ENCODE data around the gene FAM107B.
"Not testable (repeated sequence)": the region's sequence is repeated elsewhere in the genome, so short reads cannot be mapped to it uniquely, and the experiment has no call there.

The FAM107B gene

GRCh38 chr10:14667781-14668180, 106.9 kb downstream of the FAM107B start:
- no peak for DNase-seq (ENCODE audit: insufficient read length, low spot score)

DNA sequence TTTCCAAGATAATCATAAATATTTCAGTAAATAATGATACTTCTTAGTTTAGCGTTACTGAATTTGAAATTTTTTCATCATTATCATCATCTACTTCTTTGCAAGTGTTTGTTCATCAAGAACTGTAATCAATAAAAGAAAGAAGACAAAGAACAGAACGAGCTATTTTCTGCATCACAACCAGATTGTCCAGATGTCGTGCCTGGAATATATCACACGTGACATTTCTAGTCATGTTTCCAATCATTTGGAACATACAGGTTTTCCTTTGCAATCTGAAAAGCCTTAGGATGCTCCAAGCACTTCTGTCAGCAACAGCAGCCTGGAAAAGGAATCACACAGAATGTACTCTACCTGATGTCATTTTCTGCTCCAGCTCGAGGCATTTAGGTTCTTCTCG, 107.4 kb downstream of the FAM107B start:
- DNase-seq (ENCODE audit: insufficient read length, low spot score), result no peak
- no peak for FAIRE-seq

More at GRCh38 chr10:14667781-14668180, 106.9 kb downstream of the FAM107B start:
- FAIRE-seq, result no peak

DNA sequence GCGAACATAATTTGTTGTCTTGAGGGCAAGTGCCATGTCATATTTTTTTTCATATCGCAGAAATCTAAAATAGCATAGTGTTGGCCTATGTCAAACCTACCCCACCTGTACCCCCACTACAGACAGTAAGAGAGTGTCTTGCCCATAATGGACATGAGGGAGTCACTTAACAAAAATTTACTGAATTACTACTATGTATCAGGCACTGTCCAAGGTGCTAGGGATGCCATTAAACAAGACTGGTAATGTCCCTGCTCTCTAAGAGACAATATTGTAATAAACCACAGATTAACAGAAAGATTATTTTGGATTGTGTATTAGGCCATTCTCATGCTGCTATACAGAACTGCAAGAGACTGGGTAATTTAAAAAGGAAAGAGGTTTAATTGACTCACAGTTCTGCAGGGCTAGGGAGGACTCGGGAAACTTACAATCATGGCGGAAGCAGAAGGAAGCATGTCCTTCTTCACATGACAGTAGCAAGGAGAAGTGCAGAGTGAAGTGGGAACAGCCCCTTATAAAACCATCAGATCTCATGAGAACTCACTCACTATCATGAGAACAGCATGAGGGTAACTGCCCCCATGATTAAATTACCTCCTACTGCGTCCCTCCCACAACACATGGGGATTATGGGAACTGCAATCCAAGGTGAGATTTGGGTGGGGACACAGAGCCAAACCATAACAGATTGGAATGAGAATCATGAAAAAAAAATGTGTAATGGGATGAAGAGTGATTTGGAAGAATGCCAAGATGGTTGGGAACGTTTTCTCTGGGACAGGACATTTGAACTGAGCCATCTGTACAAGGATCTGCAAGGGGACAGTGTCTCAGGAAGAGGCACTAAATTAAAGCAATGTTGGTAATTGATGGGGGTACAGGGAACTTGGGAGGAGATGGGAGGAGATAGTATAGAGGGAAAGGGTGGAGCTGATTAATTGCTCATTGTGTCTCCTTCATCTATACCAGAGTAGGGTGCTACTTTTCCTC, 108.5 kb downstream of the FAM107B start:
- FAIRE-seq, result no peak
- DNase-seq (ENCODE audit: insufficient read length, low spot score), result no peak

- no peak for DNase-seq (ENCODE audit: insufficient read length, low spot score)
- no peak for FAIRE-seq
These were observed 109.4 kb downstream of the FAM107B start for GRCh38 chr10:14665304-14665703.

DNA sequence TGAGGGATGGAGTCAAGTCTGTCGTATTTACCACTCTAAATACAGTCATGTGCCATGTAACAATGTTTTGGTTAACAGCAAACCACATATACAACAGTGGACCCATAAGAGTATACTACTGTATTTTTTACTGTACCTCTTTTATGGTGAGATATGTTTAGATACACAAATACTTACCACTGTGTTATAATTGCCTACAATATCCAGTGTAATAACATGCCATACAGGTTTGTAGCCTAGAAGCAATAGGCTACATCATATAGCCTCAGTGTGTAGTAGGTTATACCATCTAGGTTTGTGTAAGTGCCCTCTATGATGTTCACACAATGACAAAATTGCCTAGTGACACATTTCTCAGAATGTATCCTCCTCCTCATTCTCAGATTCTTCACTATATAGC, 110.4 kb downstream of the FAM107B start:
- FAIRE-seq, result no peak
- DNase-seq (ENCODE audit: insufficient read length, low spot score), result no peak

- DNase-seq (ENCODE audit: insufficient read length, low spot score) (no peak), FAIRE-seq (no peak)
These were observed 112.9 kb downstream of the FAM107B start for GRCh38 chr10:14661818-14662217.

- FAIRE-seq (no peak), DNase-seq (ENCODE audit: insufficient read length, low spot score) (no peak)
These were observed 113.9 kb downstream of the FAM107B start for GRCh38 chr10:14660831-14661230.

DNA sequence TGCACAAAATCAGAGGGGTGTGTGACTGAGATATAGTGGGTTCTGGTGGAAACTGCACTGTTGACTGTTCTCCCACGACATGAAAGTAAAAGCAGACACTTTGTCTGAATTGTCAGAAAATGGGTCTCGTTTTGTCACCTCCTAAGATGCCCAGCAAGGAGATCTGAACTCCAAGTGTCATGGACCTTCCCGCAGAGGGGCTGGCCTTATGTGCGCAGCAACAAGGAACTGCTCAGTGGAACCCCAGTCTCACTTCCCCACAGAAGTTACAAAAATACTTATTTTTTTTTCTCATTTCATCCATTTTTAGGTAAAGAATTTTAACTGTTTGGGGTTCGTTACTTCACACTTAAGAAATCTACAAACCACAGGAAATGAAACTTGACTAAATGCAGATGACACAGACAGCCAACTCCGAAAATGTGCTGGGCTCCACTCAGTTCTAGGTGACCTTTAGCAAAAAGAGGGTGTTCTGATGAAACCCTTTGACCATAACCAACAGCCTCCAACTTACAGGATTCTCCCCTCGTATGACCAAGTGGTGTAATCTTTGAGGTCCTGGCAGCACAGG, 115.0 kb downstream of the FAM107B start:
- FAIRE-seq (no peak), DNase-seq (ENCODE audit: insufficient read length, low spot score) (no peak)

- not testable (repeated sequence) for FAIRE-seq; DNase-seq (ENCODE audit: insufficient read length, low spot score)
These were observed 115.6 kb downstream of the FAM107B start for GRCh38 chr10:14659137-14659536.

- no peak for DNase-seq (ENCODE audit: insufficient read length, low spot score)
- no peak for FAIRE-seq
These were observed 116.2 kb downstream of the FAM107B start for GRCh38 chr10:14658331-14659127.

DNA sequence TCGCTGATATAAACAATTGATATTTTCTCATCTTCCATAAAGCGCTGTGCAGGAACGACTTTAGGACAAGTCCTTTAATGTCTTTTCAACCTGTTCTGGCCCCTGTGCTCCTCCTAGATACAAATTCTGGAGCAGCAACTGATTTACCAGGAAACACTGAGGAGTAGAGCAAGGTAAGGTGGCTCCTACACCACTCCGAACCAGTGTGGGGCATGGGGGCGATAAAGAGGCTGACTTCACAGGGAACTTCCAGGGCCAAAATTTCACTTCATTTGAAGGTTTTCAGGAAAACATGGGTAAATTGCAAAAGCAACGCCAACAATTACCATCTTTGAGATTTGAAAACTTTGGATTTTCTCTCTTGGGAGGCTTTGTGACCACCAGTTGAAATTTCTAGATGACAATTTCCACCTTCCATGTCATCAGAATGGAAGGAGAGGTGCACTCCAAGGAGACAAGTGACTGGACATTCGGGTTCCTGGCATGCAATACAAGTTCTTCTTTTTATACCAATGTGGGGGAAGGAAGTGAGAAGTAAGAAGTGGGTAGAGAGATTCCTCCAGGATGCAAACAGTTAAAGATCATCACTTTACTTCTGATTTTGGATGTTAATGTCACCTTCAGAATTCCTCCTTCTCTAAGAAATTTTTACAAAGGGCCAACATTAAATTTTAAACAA, 118.5 kb downstream of the FAM107B start:
- DNase-seq (ENCODE audit: insufficient read length, low spot score) (no peak), FAIRE-seq (no peak)

GRCh38 chr10:14654821-14655382, 119.8 kb downstream of the FAM107B start:
- DNase-seq (ENCODE audit: insufficient read length, low spot score) (no peak), FAIRE-seq (no peak)

GRCh38 chr10:14653271-14654161, 121.2 kb downstream of the FAM107B start:
- peak; percentile 75 for DNase-seq (ENCODE audit: insufficient read length, low spot score)
- no peak for FAIRE-seq

- no peak for FAIRE-seq
These were observed 121.9 kb downstream of the FAM107B start for GRCh38 chr10:14652816-14653215.

DNA sequence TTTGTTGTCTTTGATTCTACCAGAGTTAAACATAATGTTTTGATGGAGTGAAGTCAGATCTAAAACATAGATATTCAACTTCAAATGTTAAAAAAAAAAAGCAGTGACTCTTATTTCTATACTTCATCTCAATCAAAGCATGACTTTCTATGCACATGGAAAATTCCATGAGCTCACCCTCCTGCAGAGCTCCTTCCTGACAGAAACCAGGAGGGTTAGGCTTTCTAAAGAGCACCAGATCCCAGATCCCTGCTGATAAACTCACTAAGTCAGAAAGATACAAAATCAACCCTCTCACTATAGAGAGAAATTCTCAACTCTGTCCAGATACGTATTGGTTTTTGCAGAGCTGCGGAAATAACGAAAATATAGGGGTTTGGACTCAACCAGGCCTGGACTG, 122.6 kb downstream of the FAM107B start:
- FAIRE-seq (no peak), DNase-seq (ENCODE audit: insufficient read length, low spot score) (no peak)

More at GRCh38 chr10:14652816-14653215, 121.9 kb downstream of the FAM107B start:
- no peak for DNase-seq (ENCODE audit: insufficient read length, low spot score)

DNA sequence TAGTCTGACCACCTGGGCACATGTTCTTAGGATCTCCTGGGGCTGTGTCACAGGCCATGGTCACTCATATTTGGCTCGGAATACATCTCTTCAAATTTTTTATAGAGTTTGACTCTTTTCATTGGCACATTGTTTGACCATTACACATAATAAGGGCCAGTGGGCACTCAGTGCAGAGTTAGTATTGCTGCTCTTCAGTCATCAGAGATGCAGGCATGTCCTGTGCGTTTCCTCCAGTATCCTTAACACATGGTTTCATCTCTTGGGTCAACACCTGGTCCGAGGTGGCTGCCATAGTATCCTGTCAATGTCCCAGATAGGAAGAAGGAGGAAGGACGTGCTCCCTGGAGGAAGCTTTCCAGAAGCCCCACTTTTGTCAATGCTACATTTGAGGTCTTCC, 125.0 kb downstream of the FAM107B start:
- FAIRE-seq, result no peak
- DNase-seq (ENCODE audit: insufficient read length, low spot score), result no peak

- FAIRE-seq, result no peak
- no peak for DNase-seq (ENCODE audit: insufficient read length, low spot score)
These were observed 125.8 kb downstream of the FAM107B start for GRCh38 chr10:14648946-14649345.

DNA sequence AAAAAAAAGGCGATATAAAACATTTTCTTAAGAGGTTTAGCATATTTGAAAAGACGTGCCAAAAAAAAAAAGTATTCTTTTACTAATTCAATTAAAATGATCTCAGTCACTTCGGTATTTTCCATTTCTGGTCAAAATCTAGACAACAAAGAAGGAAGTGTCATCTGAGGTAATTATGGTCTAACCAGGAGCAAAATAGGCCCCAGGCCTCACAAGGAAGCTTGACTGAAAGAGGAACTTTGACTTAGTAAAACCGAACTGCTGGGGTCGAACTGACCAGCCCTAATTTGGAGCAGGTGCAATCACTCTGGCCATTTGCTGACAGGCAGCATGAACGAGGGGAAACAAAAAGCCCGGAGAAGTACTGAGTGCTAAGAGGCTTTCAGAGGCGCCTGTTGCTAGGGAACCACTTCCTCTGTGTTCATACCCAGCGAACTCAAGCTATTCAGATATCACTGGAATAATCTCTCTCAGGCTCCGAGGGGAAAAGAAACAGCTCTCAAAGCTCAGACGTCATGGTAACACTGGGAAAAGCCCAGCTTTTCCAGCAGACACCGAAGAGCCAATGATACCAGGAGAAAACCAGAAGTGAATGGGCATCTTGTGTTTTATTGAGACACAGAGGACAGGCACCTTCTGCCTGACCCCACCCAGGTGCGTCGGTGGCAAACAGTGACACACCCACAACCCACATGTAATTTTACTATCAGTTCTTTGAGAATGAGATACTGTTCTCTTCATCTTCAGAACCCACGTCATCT, 126.5 kb downstream of the FAM107B start:
- DNase-seq (ENCODE audit: insufficient read length, low spot score) (no peak), FAIRE-seq (no peak)
